ENCODE results near the gene ANKRD40. TPM values are rescaled to one million over a fixed set of nuclear protein-coding genes. Genes with fewer than 3 reads are reported as not detected.
"Not testable (repeated sequence)": the region's sequence is repeated elsewhere in the genome, so short reads cannot be mapped to it uniquely, and the experiment has no call there.

The ANKRD40 gene
- total and polyA plus RNA-seq, 2 donors (not counting 3 experiments of a cell fraction or from before 2014, with no cell fraction given) = 24.5 to 56.0 TPM

- Histone ChIP-seq H3K4me1 (ENCODE audit: control insufficient read depth, extremely low read depth, insufficient read depth, low read length) (peaks cover 18% of the 10 kb centered on the region), H3K9me1 (replicated peaks; ENCODE audit: control insufficient read depth, extremely low read depth, insufficient read depth, low read length) (no peaks in the 10 kb centered on the region), H3K36me3 (ENCODE audit: control insufficient read depth in 2 of 2, extremely low read depth in 1 of 2, insufficient read depth in 2 of 2, low read length in 2 of 2) (no peaks in the 10 kb centered on the region), H3K9me3 (replicated peaks; ENCODE audit: control insufficient read depth, insufficient read depth, low read length) (no peaks in the 10 kb centered on the region), H3K9ac (replicated peaks; ENCODE audit: extremely low read depth, insufficient read depth, low read length) (no peak overlapping the region), H2AFZ (ENCODE audit: low read depth, low read length) (no peak overlapping the region), H3K27ac (ENCODE audit: insufficient read depth, low read depth, low read length) (no peak overlapping the region), H3K4me3 (replicated peaks in 1 of 3; ENCODE audit: insufficient read depth in 1 of 3, low read depth in 1 of 3, low read length in 3 of 3) (no peak overlapping the region), H3K4me2 (ENCODE audit: insufficient read depth, low read length) (no peak overlapping the region), H4K20me1 (replicated peaks; ENCODE audit: control insufficient read depth, extremely low read depth, insufficient read depth, low read length) (peaks cover 18% of the 10 kb centered on the region), H3K79me2 (ENCODE audit: control insufficient read depth, insufficient read depth, low read length) (peaks cover 100% of the 10 kb centered on the region), H3K27me3 (ENCODE audit: control insufficient read depth in 2 of 2, insufficient read depth in 2 of 2, low read length in 2 of 2) (no peaks in the 10 kb centered on the region)
- POLR2A ChIA-PET = no interaction called here
- intact Hi-C loops (cut with micrococcal nuclease) (no loop called here), dilution Hi-C loops (cut with MboI; ENCODE audit: extremely low pct_ligation_motif_present, low sequenced_read_pairs) (no loop called here)
- CTCF ChIA-PET = interaction anchor here (0.9 kb wide), 1 partner anchor 12 kb away, joined by 3 read pairs; no protein-coding TSS in a partner anchor
- TF ChIP-seq JUN (IDR thresholded peaks at IDR 0.05; ENCODE audit: borderline replicate concordance, insufficient read depth, insufficient read length, low read depth) (no peak), MYC (IDR thresholded peaks at IDR 0.05; ENCODE audit: low read depth, low read length) (no peak), POLR2A (IDR thresholded peaks at IDR 0.05; ENCODE audit: low read depth, low read length) (no peak), POLR2AphosphoS5 (IDR thresholded peaks at IDR 0.05; ENCODE audit: insufficient read depth, low read depth, low read length) (no peak), MAX (IDR thresholded peaks at IDR 0.05; ENCODE audit: insufficient read depth, insufficient read length) (no peak), EZH2 (IDR thresholded peaks at IDR 0.05; ENCODE audit: borderline replicate concordance, low read depth, low read length, severe bottlenecking) (no peak), FOS (IDR thresholded peaks at IDR 0.05; ENCODE audit: borderline replicate concordance, insufficient read depth, low read length) (no peak), GATA2 (IDR thresholded peaks at IDR 0.05; ENCODE audit: insufficient read depth, insufficient read length, low read depth, low read length) (no peak), CTCF (IDR thresholded peaks at IDR 0.05; ENCODE audit: extremely low read depth in 1 of 2, insufficient read depth in 1 of 2, low read depth in 1 of 2, low read length in 2 of 2) (no peak)
- no TSS peak for BruUV-seq (replicated peaks)
- FAIRE-seq (no peak), DNase-seq (ENCODE audit: low read depth, low spot score) (no peak)
Measured at GRCh38 chr17:50725769-50726655, 18.3 kb upstream of the ANKRD40 start.

- H3K9ac ChIP-seq (replicated peaks; ENCODE audit: extremely low read depth, insufficient read depth, low read length); BruUV-seq (replicated peaks); H2AFZ ChIP-seq (ENCODE audit: low read depth, low read length); intact Hi-C loops (cut with micrococcal nuclease); H3K4me3 ChIP-seq (replicated peaks in 1 of 3; ENCODE audit: insufficient read depth in 1 of 3, low read depth in 1 of 3, low read length in 3 of 3); FAIRE-seq; CTCF ChIA-PET; H3K9me3 ChIP-seq (replicated peaks; ENCODE audit: control insufficient read depth, insufficient read depth, low read length); H3K27me3 ChIP-seq (ENCODE audit: control insufficient read depth in 2 of 2, insufficient read depth in 2 of 2, low read length in 2 of 2); DNase-seq (ENCODE audit: low read depth, low spot score); POLR2A ChIA-PET; dilution Hi-C loops (cut with MboI; ENCODE audit: extremely low pct_ligation_motif_present, low sequenced_read_pairs); H3K36me3 ChIP-seq (ENCODE audit: control insufficient read depth in 2 of 2, extremely low read depth in 1 of 2, insufficient read depth in 2 of 2, low read length in 2 of 2); H3K9me1 ChIP-seq (replicated peaks; ENCODE audit: control insufficient read depth, extremely low read depth, insufficient read depth, low read length); H3K4me2 ChIP-seq (ENCODE audit: insufficient read depth, low read length); H3K27ac ChIP-seq (ENCODE audit: insufficient read depth, low read depth, low read length): not testable (repeated sequence)
- Histone ChIP-seq H4K20me1 (replicated peaks; ENCODE audit: control insufficient read depth, extremely low read depth, insufficient read depth, low read length) (peaks cover 15% of the 10 kb centered on the region), H3K79me2 (ENCODE audit: control insufficient read depth, insufficient read depth, low read length) (peaks cover 100% of the 10 kb centered on the region), H3K4me1 (ENCODE audit: control insufficient read depth, extremely low read depth, insufficient read depth, low read length) (peaks cover 18% of the 10 kb centered on the region)
Measured at GRCh38 chr17:50724622-50725021, 16.9 kb upstream of the ANKRD40 start.
